HPDE6-E6E7 (cell line): ENCODE measurements around the gene LYSMD4.
A peak's percentile ranks its signal among the peaks of the same experiment; 100 is the strongest.

ENCODE experiments used
- DNase-seq: peaks from one replicate; pipeline ENCODE4 v3.0.0; 2011; ENCODE audit warnings: missing footprints; ENCODE audit errors: extremely low spot score

LYSMD4 gene

GRCh38 chr15:99731336-99732123 lies 1.7 kb downstream of the LYSMD4 start:
- no peak for DNase-seq

- DNase-seq: no peak
These were observed 3.3 kb downstream of the LYSMD4 start for GRCh38 chr15:99729920-99730319.

DNA sequence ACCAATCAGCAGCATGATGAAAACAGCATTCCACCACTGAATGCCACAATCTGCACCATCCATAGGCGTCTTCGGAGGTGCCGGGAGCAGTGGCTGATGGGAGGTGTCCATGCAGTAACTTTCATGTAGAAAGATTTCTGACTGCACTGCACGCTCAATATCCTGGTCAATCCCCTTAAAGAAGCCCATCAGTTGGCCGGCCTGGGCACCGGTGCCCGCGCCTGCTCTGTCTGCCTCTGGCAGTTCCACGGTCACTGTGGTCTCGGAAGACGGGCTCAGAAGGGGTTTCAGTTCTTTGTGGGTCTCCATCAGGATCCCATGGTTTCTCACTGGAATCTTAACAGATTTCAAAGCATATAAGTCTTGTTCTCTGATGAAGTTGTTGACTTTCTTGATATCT lies 3.9 kb downstream of the LYSMD4 start:
- DNase-seq: no peak

DNA sequence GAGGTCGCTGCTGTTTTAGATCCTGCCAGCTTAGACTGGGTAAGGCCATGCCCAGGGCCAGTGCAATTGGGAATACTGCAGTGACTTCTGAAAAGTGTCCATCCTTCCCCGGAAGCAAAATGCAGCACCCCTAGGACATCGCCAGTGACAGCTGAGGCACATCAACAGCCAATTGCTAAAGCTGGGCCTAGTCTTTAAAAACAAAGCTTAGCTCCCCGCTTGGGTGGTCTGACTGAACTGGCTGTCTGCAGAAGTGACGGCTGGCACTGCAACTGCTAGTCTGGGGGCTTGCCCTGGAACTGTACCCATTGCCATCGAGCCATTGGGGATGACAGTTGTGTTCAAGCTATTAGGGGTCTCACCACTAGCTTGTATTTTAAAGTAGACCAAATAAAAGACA lies 4.3 kb downstream of the LYSMD4 start:
- DNase-seq: no peak

DNA sequence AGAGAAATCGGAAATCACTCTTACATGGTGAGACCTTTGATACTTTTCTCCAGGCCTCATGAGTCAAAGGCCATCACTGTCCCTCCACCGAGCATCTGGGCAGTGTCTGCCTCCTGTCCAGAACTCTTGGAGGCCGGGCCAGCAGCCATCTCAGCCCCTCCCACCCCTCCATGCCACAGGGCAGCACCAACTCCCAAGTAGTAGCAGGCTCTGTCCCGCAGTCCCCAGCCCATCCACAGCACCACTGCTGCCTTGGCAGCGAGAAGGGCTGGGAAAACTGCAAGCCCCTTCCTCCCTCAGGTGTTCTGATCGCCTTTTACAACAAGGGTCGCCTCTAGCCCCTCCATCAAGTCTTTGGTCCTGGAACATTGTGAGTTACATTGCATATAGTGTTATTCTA lies 5.5 kb downstream of the LYSMD4 start:
- DNase-seq: no peak

DNA sequence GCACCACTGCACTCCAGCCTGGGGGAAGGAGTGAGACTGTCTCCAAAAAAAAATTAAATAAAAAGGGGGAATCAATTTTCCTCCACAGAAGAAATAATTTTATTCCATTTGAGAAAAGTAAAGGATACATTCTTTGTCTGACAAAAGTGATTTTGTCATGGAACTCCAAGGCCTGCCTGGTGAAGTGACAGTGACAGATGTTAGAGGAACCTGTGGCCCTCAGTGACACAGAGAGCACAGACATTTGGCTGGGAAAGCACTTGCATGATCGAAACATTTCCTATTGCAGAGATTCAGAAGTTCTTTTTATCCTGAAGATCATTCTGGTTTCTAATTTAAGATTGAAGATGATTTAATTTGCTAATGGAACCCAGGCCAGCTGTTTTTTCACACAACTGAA lies 5.9 kb downstream of the LYSMD4 start:
- DNase-seq: no peak

DNA sequence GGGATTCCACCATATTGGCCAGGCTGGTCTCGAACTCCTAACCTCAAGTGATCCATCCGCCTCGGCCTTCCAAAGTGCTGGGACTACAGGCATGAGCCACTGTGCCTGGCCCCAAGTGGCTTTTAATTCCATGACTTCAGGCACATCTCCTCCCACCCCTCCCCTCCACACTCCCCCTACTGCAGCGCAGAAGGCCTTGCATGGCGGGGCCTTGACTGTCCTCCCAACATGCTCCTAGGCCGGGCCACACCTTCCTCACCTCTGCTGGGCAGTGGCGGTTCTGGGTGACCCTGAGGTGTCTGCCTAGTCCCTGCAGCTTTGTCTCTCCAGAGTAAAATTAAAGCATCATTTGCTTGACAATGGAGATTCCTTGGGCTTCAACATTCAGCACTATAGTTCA lies 6.9 kb downstream of the LYSMD4 start:
- no peak for DNase-seq

DNA sequence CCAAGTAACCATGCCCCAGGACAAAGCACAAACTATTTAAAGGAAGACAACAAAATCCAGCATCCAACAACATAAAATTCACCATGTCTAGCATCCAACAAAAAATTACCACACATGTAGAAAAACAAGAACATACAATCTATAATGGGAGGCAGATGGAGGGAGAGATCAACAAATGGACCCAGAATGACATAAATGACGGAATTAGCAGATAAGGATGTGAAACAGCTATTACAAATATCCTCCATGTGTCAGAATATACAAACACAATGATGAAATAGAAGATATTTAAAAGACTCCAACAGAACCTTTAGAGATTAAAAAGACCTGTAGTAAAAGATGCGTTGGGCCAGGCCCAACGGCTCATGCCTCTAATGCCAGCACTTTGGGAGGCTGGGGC lies 10.8 kb downstream of the LYSMD4 start:
- DNase-seq: no peak

- DNase-seq: no peak
These were observed 11.3 kb downstream of the LYSMD4 start for GRCh38 chr15:99721896-99722295.

GRCh38 chr15:99721104-99721778 lies 12.0 kb downstream of the LYSMD4 start:
- DNase-seq: no peak

DNA sequence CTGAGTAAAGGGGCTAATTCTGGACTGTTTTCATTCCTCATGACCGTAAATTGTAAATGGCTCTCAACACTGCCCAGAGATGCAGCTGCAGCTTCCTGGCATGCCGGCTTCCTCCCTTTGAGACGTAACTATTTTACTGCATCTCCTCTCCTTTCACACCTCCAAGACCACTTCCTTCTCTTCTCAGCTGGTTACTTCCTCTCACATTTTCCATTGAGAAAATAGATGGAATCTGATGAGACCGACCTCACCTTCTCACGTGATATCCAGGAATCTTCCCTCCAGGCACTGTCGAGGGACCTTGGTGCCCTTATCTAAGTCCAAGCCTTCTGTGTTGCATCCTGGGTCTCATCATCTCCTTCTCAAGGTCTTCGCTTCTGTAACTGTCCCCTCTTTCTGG lies 12.7 kb downstream of the LYSMD4 start:
- DNase-seq: no peak

DNA sequence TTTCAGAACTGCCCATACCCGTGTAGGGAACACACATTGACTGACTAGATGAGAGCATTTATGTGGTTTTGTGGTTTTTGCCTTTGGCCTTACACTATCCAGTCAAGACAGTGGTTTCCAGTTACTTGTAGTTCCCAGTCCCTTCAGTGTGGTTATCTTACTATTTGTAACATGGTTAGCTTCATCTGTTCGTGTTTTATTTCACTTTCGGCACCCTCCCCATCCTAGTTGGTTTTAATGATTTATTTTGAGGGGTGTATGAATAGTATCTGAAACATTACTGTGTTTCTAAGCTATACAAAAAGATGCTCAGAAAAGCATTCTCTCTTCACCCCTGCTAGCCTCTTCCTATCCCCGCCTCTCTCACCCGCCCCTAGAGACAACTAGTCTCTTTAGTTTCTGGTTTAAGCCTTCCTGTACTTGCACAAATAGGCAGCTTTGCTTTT lies 14.1 kb downstream of the LYSMD4 start:
- no peak for DNase-seq

DNA sequence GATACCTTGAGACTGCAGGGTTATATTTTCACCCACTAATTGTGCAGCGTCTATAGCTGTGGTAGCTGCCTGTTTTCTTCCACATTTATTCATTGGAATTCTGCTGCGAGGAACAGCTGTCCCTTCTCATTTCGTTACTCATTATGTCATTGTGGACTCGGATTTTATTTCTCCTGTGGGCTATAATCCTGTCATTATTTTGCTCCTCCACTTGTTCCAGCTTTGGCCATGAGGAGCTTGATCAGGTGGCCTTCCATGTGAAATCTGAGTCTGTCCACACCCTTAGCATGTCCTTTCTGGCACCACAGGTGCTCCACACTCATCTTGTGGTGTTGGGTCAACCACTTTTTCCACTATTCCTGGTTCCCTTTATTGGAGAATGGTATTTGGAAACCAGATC lies 14.8 kb downstream of the LYSMD4 start:
- no peak for DNase-seq

- DNase-seq: no peak
These were observed 15.9 kb downstream of the LYSMD4 start for GRCh38 chr15:99717161-99718009.

DNA sequence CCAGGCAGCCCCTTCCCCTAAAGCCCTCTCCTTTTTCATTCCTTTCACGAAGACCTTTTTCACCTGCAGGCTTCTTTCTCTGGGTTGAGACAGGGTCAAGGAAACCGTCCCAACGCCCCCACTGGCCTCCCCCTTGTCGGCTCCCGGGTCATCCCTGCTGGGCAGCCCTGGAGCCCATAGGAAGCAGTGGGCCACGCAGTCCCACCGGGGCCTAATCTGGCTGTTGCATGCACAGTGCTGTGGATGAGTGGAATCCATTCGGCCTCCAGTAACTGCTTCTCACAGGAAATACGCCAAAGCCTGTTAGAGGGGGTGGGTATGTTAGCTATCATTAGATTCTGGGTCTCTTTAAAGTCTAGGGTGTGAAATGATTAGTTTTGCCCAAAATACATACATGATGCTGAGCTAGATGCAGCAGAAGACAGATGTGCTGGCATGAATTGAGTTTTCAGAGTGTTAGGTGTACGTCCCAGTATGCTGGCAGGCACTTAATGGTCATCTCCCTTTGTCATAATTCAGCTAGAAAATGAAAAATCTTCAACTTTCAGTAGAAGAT lies 16.6 kb downstream of the LYSMD4 start:
- no peak for DNase-seq

GRCh38 chr15:99712415-99712814 lies 20.8 kb downstream of the LYSMD4 start:
- DNase-seq: no peak

DNA sequence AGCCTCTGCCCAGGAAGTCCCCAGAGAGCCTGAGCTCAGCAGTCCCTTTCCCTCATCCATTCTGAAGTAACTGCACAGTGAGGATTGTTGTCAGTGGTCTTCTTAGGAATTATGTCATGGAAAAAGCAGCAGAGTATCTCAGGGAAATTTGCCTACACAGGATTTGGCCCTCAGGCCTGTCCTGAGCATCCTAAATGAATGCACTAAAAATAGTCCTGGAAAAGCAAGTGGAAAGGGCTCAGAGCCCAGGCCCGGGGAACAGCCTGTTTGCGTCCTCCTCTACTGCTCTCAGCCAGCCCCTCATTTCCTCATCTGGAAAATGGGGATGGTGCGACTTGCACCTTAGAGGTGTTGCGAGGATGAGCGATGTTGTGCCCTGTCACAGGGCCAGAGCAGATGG lies 21.6 kb downstream of the LYSMD4 start:
- no peak for DNase-seq

DNA sequence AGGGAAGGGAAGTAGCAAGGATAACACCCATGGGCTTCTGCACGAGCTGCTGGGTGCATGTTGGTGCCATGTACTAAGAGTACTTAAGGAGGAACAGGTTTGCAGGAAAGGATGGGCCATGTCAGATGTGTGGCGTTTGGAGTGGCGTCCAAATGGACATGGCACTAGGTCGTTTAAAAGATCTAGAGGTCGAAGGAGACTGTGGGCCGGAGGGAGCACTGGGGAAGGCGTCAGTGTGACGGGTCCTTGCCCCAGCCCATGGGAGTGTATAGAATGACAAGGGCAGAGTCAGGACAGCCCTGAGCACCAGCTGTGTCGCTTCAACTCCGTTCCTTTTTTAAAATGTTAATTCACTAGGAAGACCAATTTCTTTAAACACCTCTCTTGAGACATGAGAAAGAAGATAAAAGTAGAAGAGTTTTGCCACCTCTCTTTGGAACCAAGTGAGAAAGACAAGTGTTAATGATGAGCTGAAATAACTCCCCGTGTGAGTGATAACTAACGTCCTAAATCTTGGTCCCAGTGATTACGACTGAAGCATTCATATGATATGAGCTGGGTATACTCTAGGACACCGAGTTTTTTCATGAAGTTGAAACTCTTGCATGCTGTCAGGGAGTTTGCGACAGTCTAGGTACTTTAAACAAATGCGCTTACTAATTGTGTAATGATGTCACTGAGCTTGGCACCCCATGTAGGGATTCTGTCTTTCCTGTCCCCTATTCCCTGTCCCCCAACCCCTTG lies 23.8 kb downstream of the LYSMD4 start:
- no peak for DNase-seq

GRCh38 chr15:99708563-99708962 lies 24.7 kb downstream of the LYSMD4 start:
- DNase-seq: peak; percentile 83

GRCh38 chr15:99707473-99708270 lies 25.6 kb downstream of the LYSMD4 start:
- no peak for DNase-seq
